ENCODE measurements around the gene TSSK2.

TSSK2 gene

GRCh38 chr22:19125474-19126308 is 5.4 kb upstream of the TSSK2 start:
- no peak for DNase-seq

- DNase-seq: no peak
Measured at GRCh38 chr22:19126309-19127273, 4.5 kb upstream of the TSSK2 start.

GRCh38 chr22:19127329-19128008 is 3.6 kb upstream of the TSSK2 start:
- DNase-seq: no peak

- no peak for DNase-seq
Measured at GRCh38 chr22:19128009-19128401, 3.1 kb upstream of the TSSK2 start.

GRCh38 chr22:19128946-19129727 is 2.0 kb upstream of the TSSK2 start:
- DNase-seq: no peak

- DNase-seq: no peak
Measured at GRCh38 chr22:19129871-19130270, 1.2 kb upstream of the TSSK2 start.

- no peak for DNase-seq
Measured at GRCh38 chr22:19131685-19132015, 542 bp downstream of the TSSK2 start.

GRCh38 chr22:19132153-19132552 is 1.0 kb downstream of the TSSK2 start:
- DNase-seq: no peak

- DNase-seq: no peak
Measured at GRCh38 chr22:19132693-19133400, 1.7 kb downstream of the TSSK2 start.

- no peak for DNase-seq
Measured at GRCh38 chr22:19133561-19133960, 2.5 kb downstream of the TSSK2 start.

GRCh38 chr22:19134176-19134831 is 3.2 kb downstream of the TSSK2 start:
- no peak for DNase-seq

GRCh38 chr22:19134874-19135273 is 3.8 kb downstream of the TSSK2 start:
- DNase-seq: no peak

- no peak for DNase-seq
Measured at GRCh38 chr22:19136915-19137314, 5.8 kb downstream of the TSSK2 start.

GRCh38 chr22:19137384-19138216 is 6.5 kb downstream of the TSSK2 start:
- DNase-seq: no peak

- DNase-seq: no peak
Measured at GRCh38 chr22:19138217-19139000, 7.3 kb downstream of the TSSK2 start.

- DNase-seq: no peak
Measured at GRCh38 chr22:19139001-19139356, 7.9 kb downstream of the TSSK2 start.

GRCh38 chr22:19139974-19140373 is 8.9 kb downstream of the TSSK2 start:
- no peak for DNase-seq

- no peak for DNase-seq
Measured at GRCh38 chr22:19142394-19142793, 11.3 kb downstream of the TSSK2 start.

- no peak for DNase-seq
Measured at GRCh38 chr22:19143212-19143611, 12.1 kb downstream of the TSSK2 start.

- DNase-seq: no peak
Measured at GRCh38 chr22:19143967-19144400, 12.9 kb downstream of the TSSK2 start.
